HepG2 (cell line): ENCODE results near the gene ENSA. TPM values are rescaled to one million over a fixed set of nuclear protein-coding genes. Genes with fewer than 3 reads are reported as not detected.

Source experiments
- ATAC-seq: fragments of 200-7000 bp; cut with Tn5 transposase; 3 replicates; pipeline ENCODE4 v1.9.1; 2020; ENCODE audit warnings: mild to moderate bottlenecking, moderate library complexity
- BruUV-seq: library from RNA; stranded (reverse); fragments of 400-500 nt; replicated peaks from 2 replicates; lab custom pipeline; 2021; lab: Mats Ljungman, UMichigan
- CTCF ChIA-PET: fragments of 300-600 bp; formaldehyde crosslinking; extraction: SDS; loops from one replicate; lab custom pipeline; 2021; ENCODE audit warnings: low total read pairs, inconsistent platforms, low intra/inter-chr PET ratio; lab: Yijun Ruan, JAX
- POLR2A ChIA-PET: fragments of 350-600 bp; sonication (Branson Sonifier 250); formaldehyde crosslinking; loops from one replicate; lab custom pipeline; 2020; ENCODE audit warnings: antibody characterized with exemption, inconsistent platforms; lab: Yijun Ruan, JAX
- DNase-seq: peaks from one replicate; pipeline ENCODE4 v3.0.0-alpha.2; 2015; ENCODE audit warnings: low spot score
- FAIRE-seq: peaks from 3 replicates; lab custom pipeline; 2011; peaks lifted over from hg19 to GRCh38; lab: Jason Lieb, UNC
- H2AFZ ChIP-seq: one replicate; pipeline ENCODE4 v1.6.1; 2011; ENCODE audit warnings: low read length, inconsistent platforms
- H3K27ac ChIP-seq: fragments of 300-600 bp; 3 replicates; pipeline ENCODE4 v1.8.0; 2011; ENCODE audit warnings: mixed run types, mild to moderate bottlenecking, mixed read lengths, low read length, inconsistent platforms; ENCODE audit not compliant: insufficient read depth; ENCODE audit errors: extremely low read length
- H3K27me3 ChIP-seq, 2 experiments: fragments of 200-600 bp in 1 of 2; 2 replicates in 1 of 2; 3 replicates in 1 of 2; pipeline versions ENCODE4 v1.6.0 to v1.8.0; 2011; ENCODE audit warnings: low read length in 2 of 2, mild to moderate bottlenecking in 2 of 2, moderate library complexity in 2 of 2, inconsistent platforms in 1 of 2; ENCODE audit not compliant: insufficient read depth in 2 of 2, control insufficient read depth in 1 of 2
- H3K36me3 ChIP-seq, 2 experiments: fragments of 200-600 bp in 1 of 2; replicated peaks in 1 of 2; 2 replicates in 1 of 2; 3 replicates in 1 of 2; pipeline versions ENCODE4 v1.5.1 to v1.8.0; 2011; ENCODE audit warnings: low read length in 2 of 2, inconsistent platforms in 1 of 2; ENCODE audit not compliant: insufficient read depth in 2 of 2, control insufficient read depth in 1 of 2
- H3K4me1 ChIP-seq: 2 replicates; pipeline ENCODE4 v1.5.1; 2012; ENCODE audit warnings: low read length, inconsistent platforms; ENCODE audit not compliant: insufficient read depth
- H3K4me2 ChIP-seq: 2 replicates; pipeline ENCODE4 v1.6.0; 2011; ENCODE audit warnings: low read depth, low read length, inconsistent platforms
- H3K4me3 ChIP-seq, 3 experiments: fragments of 200-600 bp in 1 of 3; sonication (generic), shearing (Covaris generic) in 1 of 3; replicated peaks in 1 of 3; 2 replicates each; pipeline ENCODE4 v1.5.1; 2011 to 2016; ENCODE audit warnings: low read length in 3 of 3, inconsistent platforms in 2 of 3, low read depth in 2 of 3, mild to moderate bottlenecking in 2 of 3, control low read depth in 1 of 3, mixed read lengths in 1 of 3; ENCODE audit not compliant: insufficient read depth in 1 of 3
- H3K79me2 ChIP-seq: one replicate; pipeline ENCODE4 v1.6.1; 2011; ENCODE audit warnings: low read length, inconsistent platforms; ENCODE audit not compliant: insufficient read depth
- H3K9ac ChIP-seq: 2 replicates; pipeline ENCODE4 v1.6.0; 2011; ENCODE audit warnings: mild to moderate bottlenecking, low read depth, low read length, inconsistent platforms; ENCODE audit not compliant: insufficient read depth
- H3K9me3 ChIP-seq: 2 replicates; pipeline ENCODE4 v1.5.1; 2012; ENCODE audit warnings: mild to moderate bottlenecking, low read length
- H4K20me1 ChIP-seq: 2 replicates; pipeline ENCODE4 v1.6.0; 2011; ENCODE audit warnings: inconsistent platforms, mild to moderate bottlenecking, low read length, moderate library complexity; ENCODE audit not compliant: insufficient read depth
- HIC2 ChIP-seq: sonication (generic); formaldehyde crosslinking; IDR thresholded peaks from 2 replicates; pipeline ENCODE4 v1.9.0; 2022; ENCODE audit warnings: low read depth, missing genetic modification reagents
- RXRA ChIP-seq: sonication (generic); formaldehyde crosslinking; IDR thresholded peaks from 2 replicates; pipeline ENCODE4 v1.5.1; 2020; ENCODE audit warnings: missing genetic modification reagents
- SNAI1 ChIP-seq: sonication (generic); formaldehyde crosslinking; IDR thresholded peaks from 2 replicates; pipeline ENCODE4 v1.5.0; 2020; ENCODE audit warnings: mild to moderate bottlenecking, missing genetic modification reagents, borderline replicate concordance
- SNAPC5 ChIP-seq: sonication (generic); formaldehyde crosslinking; IDR thresholded peaks from 2 replicates; pipeline ENCODE4 v1.8.1; 2023; ENCODE audit warnings: mild to moderate bottlenecking, missing genetic modification reagents, borderline replicate concordance
- ZNF354B ChIP-seq: sonication (generic); formaldehyde crosslinking; IDR thresholded peaks from 2 replicates; pipeline ENCODE4 v1.8.0; 2022; ENCODE audit warnings: mild to moderate bottlenecking, missing genetic modification reagents
- ZNF556 ChIP-seq: sonication (generic); formaldehyde crosslinking; IDR thresholded peaks from 2 replicates; pipeline ENCODE4 v1.4.0; 2020; ENCODE audit warnings: mild to moderate bottlenecking, missing genetic modification reagents, borderline replicate concordance
- ZNF619 ChIP-seq: sonication (generic); formaldehyde crosslinking; IDR thresholded peaks from 2 replicates; pipeline ENCODE4 v1.4.0; 2020; ENCODE audit warnings: mild to moderate bottlenecking, missing genetic modification reagents
- ZNF792 ChIP-seq: IDR thresholded peaks from 2 replicates; pipeline ENCODE4 v1.6.1; 2016
- WGBS: methylation state at CpG from one replicate; pipeline ENCODE4 v1.1.6; 2017; ENCODE audit warnings: low lambda C conversion rate; 5-methylcytosine and 5-hydroxymethylcytosine counted together
- in situ Hi-C: cut with HindIII; loops from 2 replicates; pipeline ENCODE4 v1.10.0; 2017; ENCODE audit warnings: low pct_unique_long_range_greater_than_20kb; ENCODE audit not compliant: extremely low pct_ligation_motif_present
- intact Hi-C: fragments of 100-400 bp; cut with micrococcal nuclease; formaldehyde crosslinking; loops from one replicate; pipeline ENCODE4 v1.10.0; 2022; ENCODE audit not compliant: unreplicated experiment
- polyA plus RNA-seq, 8 experiments: library from polyadenylated mRNA; depleted of rRNA in 3 of 8; stranded (reverse) in 7 of 8; unstranded in 1 of 8; fragments of >200 nt; fragmentation: Illumina TruSeq in 4 of 8; extraction: Trizol in 4 of 8; gene quantifications; 2 replicates each; pipeline versions ENCODE4 v1.2.1 to v1.2.3, GENCODE V29; 2011 to 2016; ENCODE audit warnings: low read depth in 4 of 8, missing spikeins in 1 of 8, mixed read lengths in 1 of 8; ENCODE audit not compliant: insufficient read depth in 1 of 8
- total RNA-seq, 5 experiments: library from RNA; depleted of rRNA; stranded (reverse); fragments of >200 nt; fragmentation: Illumina TruSeq; extraction: Trizol; gene quantifications; 2 replicates each; pipeline ENCODE4 v1.2.3, GENCODE V29; 2016; ENCODE audit warnings: low read depth in 1 of 5
- TF ChIP-seq, protein P1 (sequence below): sonication (generic); formaldehyde crosslinking; conservative IDR thresholded peaks from 2 replicates; pipeline ENCODE4 v1.4.0; 2020; ENCODE audit warnings: missing genetic modification reagents
- TF ChIP-seq, protein P2 (sequence below), 2 experiments: fragments of 450-650 bp in 1 of 2; sonication (generic) in 1 of 2; formaldehyde crosslinking in 1 of 2; IDR thresholded peaks; 2 replicates each; pipeline versions ENCODE4 v1.6.1 to v1.8.0; 2016 to 2022; ENCODE audit warnings: antibody characterized with exemption in 1 of 2, mild to moderate bottlenecking in 1 of 2, missing genetic modification reagents in 1 of 2

Gene ENSA
- total and polyA plus RNA-seq, 2 of the 13 experiments (the other 11 are each of a cell fraction or from before 2014, with no cell fraction given), result 54.5 to 111 TPM

DNA sequence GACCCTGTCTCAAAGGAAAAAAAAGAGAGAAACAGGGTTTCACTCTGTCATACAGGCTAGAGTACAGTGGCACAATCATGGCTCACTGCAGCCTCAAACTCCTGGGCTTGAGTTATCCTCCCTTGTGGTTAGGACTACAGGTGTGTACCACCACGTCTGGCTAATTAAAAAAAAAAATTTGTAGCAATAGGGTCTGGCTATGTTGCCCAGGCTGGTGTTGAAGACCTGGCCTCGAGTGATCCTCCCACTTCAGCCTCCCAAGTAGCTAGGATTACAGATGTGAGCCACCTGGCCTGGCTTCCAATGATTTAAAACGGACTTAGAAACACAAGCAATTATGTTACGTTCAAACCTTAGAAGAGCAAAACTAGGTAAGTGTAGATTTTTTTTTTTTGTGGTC, 45.5 kb upstream of the ENSA start:
- H3K9ac ChIP-seq, result no peak overlapping the region
- TF ChIP-seq SNAPC5 (CRISPR knock-in tag) (no peak), SNAI1 (no peak), ZNF556 (CRISPR knock-in tag) (no peak), ZNF619 (no peak), RXRA (CRISPR knock-in tag) (no peak), HIC2 (CRISPR knock-in tag) (no peak), ZNF792 (CRISPR knock-in tag) (no peak), ZNF354B (CRISPR knock-in tag) (no peak)
- TF ChIP-seq, protein P1, sequence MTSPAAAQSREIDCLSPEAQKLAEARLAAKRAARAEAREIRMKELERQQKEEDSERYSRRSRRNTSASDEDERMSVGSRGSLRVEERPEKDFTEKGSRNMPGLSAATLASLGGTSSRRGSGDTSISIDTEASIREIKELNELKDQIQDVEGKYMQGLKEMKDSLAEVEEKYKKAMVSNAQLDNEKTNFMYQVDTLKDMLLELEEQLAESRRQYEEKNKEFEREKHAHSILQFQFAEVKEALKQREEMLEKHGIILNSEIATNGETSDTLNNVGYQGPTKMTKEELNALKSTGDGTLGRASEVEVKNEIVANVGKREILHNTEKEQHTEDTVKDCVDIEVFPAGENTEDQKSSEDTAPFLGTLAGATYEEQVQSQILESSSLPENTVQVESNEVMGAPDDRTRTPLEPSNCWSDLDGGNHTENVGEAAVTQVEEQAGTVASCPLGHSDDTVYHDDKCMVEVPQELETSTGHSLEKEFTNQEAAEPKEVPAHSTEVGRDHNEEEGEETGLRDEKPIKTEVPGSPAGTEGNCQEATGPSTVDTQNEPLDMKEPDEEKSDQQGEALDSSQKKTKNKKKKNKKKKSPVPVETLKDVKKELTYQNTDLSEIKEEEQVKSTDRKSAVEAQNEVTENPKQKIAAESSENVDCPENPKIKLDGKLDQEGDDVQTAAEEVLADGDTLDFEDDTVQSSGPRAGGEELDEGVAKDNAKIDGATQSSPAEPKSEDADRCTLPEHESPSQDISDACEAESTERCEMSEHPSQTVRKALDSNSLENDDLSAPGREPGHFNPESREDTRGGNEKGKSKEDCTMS (CRISPR knock-in tag), result no peak
- TF ChIP-seq, protein P2, sequence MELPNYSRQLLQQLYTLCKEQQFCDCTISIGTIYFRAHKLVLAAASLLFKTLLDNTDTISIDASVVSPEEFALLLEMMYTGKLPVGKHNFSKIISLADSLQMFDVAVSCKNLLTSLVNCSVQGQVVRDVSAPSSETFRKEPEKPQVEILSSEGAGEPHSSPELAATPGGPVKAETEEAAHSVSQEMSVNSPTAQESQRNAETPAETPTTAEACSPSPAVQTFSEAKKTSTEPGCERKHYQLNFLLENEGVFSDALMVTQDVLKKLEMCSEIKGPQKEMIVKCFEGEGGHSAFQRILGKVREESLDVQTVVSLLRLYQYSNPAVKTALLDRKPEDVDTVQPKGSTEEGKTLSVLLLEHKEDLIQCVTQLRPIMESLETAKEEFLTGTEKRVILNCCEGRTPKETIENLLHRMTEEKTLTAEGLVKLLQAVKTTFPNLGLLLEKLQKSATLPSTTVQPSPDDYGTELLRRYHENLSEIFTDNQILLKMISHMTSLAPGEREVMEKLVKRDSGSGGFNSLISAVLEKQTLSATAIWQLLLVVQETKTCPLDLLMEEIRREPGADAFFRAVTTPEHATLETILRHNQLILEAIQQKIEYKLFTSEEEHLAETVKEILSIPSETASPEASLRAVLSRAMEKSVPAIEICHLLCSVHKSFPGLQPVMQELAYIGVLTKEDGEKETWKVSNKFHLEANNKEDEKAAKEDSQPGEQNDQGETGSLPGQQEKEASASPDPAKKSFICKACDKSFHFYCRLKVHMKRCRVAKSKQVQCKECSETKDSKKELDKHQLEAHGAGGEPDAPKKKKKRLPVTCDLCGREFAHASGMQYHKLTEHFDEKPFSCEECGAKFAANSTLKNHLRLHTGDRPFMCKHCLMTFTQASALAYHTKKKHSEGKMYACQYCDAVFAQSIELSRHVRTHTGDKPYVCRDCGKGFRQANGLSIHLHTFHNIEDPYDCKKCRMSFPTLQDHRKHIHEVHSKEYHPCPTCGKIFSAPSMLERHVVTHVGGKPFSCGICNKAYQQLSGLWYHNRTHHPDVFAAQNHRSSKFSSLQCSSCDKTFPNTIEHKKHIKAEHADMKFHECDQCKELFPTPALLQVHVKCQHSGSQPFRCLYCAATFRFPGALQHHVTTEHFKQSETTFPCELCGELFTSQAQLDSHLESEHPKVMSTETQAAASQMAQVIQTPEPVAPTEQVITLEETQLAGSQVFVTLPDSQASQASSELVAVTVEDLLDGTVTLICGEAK (IDR thresholded peaks at IDR 0.05), result no peak
- TF ChIP-seq, protein P2 (CRISPR knock-in tag; IDR thresholded peaks at IDR 0.05), result no peak
- TF ChIP-seq, all 625 proteins: peak for 0
- Histone ChIP-seq H3K9me3 (no peaks in the 10 kb centered on the region), H3K4me3 (no peak overlapping the region), H3K27me3 (no peaks in the 10 kb centered on the region), H2AFZ (no peak overlapping the region), H3K27ac (no peak overlapping the region), H3K4me1 (no peaks in the 10 kb centered on the region), H4K20me1 (no peaks in the 10 kb centered on the region), H3K36me3 (0 out of 5 replicates have a peak, but pooled peaks cover 0 to 3% of the 10 kb centered on the region in 2 experiments), H3K4me2 (no peak overlapping the region), H3K79me2 (no peaks in the 10 kb centered on the region)
- intact Hi-C loops, result no loop called here
- in situ Hi-C loops, result no loop called here
- ChIA-PET POLR2A (interaction anchor here (1.2 kb wide), 1 partner anchor 22 kb away, joined by 3 read pairs; the partner anchor contains the start of gene GOLPH3L), CTCF (no interaction called here)
- 94% methylated on average over 4 of the region's 4 CpGs for WGBS
- DNase-seq, result no peak
- no peak for ATAC-seq
- no peak for FAIRE-seq
- no TSS peak for BruUV-seq
